ENCODE results near the gene IFNAR1.

GRCh38 chr21:33368576-33368975, 43.8 kb downstream of the IFNAR1 start:
- TF ChIP-seq EZH2phosphoT487 (IDR thresholded peaks at IDR 0.05; ENCODE audit: borderline replicate concordance, low read depth, low read length) (no peak), CTCF (conservative IDR thresholded peaks at IDR 0.05; ENCODE audit: low read length) (no peak)
